Calu3 (cell line): ENCODE measurements around the gene CXCL12. TPM values are rescaled to one million over a fixed set of nuclear protein-coding genes. Genes with fewer than 3 reads are reported as not detected.
A peak's percentile ranks its signal among the peaks of the same experiment; 100 is the strongest.

Experiments
- BruUV-seq: library from RNA; stranded (reverse); fragments of 400-500 nt; replicated peaks from 2 replicates; lab custom pipeline; 2021; lab: Mats Ljungman, UMichigan
- CTCF ChIA-PET: fragments of 300-600 bp; sonication (Branson Sonifier 250); formaldehyde crosslinking; loops from one replicate; lab custom pipeline; 2022; ENCODE audit warnings: antibody characterized with exemption; lab: Charles Lee
- DNase-seq: peaks from one replicate; pipeline ENCODE4 v3.0.0; 2022
- H3K27ac Mint-ChIP-seq: one replicate; pipeline ENCODE4 v1.8.0; 2022; ENCODE audit warnings: mixed read lengths; ENCODE audit not compliant: unreplicated experiment
- H3K27me3 Mint-ChIP-seq: one replicate; pipeline ENCODE4 v1.8.0; 2022; ENCODE audit warnings: mixed read lengths; ENCODE audit not compliant: unreplicated experiment
- H3K36me3 Mint-ChIP-seq: one replicate; pipeline ENCODE4 v1.8.0; 2022; ENCODE audit warnings: mild to moderate bottlenecking, moderate library complexity, mixed read lengths; ENCODE audit not compliant: insufficient read depth, unreplicated experiment
- H3K4me1 Mint-ChIP-seq: one replicate; pipeline ENCODE4 v1.8.0; 2022; ENCODE audit warnings: mild to moderate bottlenecking, low read depth, mixed read lengths; ENCODE audit not compliant: unreplicated experiment
- H3K4me3 Mint-ChIP-seq: one replicate; pipeline ENCODE4 v1.8.0; 2022; ENCODE audit warnings: mild to moderate bottlenecking, low read depth, moderate library complexity, mixed read lengths; ENCODE audit not compliant: unreplicated experiment
- H3K9me3 Mint-ChIP-seq: one replicate; pipeline ENCODE4 v1.8.0; 2022; ENCODE audit warnings: low read depth, mixed read lengths; ENCODE audit not compliant: unreplicated experiment
- intact Hi-C: fragments of 100-400 bp; cut with micrococcal nuclease; formaldehyde crosslinking; loops from one replicate; pipeline ENCODE4 v1.10.0; 2022; ENCODE audit not compliant: unreplicated experiment
- total RNA-seq: library from RNA; stranded (reverse); gene quantifications from 2 replicates; pipeline ENCODE4 v1.2.3, GENCODE V29; 2022
- TF ChIP-seq, protein P1 (sequence below): fragments of 200-600 bp; IDR thresholded peaks from one replicate; pipeline ENCODE4 v1.8.0; 2022; ENCODE audit warnings: antibody characterized with exemption; ENCODE audit not compliant: unreplicated experiment

CXCL12 gene
- total RNA-seq, 1 experiment from 2014 or later = not detected

GRCh38 chr10:44387853-44388251 is 3.0 kb upstream of the CXCL12 start:
- CTCF ChIA-PET = interaction anchor here (1.8 kb wide), 1 partner anchor 9 kb away, joined by 4 read pairs; no protein-coding TSS in a partner anchor
- no peaks in the 10 kb centered on the region for H3K9me3 Mint-ChIP-seq
- TF ChIP-seq, protein P1, sequence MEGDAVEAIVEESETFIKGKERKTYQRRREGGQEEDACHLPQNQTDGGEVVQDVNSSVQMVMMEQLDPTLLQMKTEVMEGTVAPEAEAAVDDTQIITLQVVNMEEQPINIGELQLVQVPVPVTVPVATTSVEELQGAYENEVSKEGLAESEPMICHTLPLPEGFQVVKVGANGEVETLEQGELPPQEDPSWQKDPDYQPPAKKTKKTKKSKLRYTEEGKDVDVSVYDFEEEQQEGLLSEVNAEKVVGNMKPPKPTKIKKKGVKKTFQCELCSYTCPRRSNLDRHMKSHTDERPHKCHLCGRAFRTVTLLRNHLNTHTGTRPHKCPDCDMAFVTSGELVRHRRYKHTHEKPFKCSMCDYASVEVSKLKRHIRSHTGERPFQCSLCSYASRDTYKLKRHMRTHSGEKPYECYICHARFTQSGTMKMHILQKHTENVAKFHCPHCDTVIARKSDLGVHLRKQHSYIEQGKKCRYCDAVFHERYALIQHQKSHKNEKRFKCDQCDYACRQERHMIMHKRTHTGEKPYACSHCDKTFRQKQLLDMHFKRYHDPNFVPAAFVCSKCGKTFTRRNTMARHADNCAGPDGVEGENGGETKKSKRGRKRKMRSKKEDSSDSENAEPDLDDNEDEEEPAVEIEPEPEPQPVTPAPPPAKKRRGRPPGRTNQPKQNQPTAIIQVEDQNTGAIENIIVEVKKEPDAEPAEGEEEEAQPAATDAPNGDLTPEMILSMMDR = no peak
- no peak overlapping the region for H3K27ac Mint-ChIP-seq
- BruUV-seq = no TSS peak
- H3K4me1 Mint-ChIP-seq = no peaks in the 10 kb centered on the region
- no peak for DNase-seq
- H3K4me3 Mint-ChIP-seq = no peak overlapping the region
- H3K27me3 Mint-ChIP-seq = peaks cover 56% of the 10 kb centered on the region
- H3K36me3 Mint-ChIP-seq = no peaks in the 10 kb centered on the region
- intact Hi-C loops = loop anchor here (2.0 to 10.0 kb wide), 3 partner anchors 73 to 717 kb away; no protein-coding TSS in a partner anchor

DNA sequence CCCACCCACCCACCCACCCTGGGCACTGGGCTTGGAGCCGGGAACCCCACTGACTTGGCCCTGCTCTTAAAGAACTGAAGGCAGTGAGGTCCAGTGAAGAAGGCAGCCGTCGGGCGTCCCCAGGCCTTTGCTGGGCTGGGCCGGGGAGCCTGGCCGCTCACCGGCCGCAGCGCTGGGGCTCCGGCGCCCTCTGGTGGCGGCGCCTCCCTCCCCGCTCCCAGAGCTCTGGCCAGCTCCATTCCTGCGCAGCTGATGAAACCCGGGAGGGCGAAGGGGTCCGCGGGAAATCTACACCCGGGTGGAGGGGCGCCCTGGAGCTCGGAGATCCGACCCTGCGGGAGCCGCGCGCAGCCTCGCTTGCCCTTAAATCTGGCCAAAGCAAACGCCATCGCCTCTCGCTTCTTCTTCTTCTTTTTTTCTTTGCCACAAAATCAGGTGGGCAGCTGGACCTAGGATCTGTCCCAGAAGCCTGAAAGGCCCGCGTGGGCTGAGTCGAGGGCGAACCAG is 1.7 kb upstream of the CXCL12 start:
- no TSS peak for BruUV-seq
- H3K27me3 Mint-ChIP-seq = peaks cover 48% of the 10 kb centered on the region
- no peak overlapping the region for H3K4me3 Mint-ChIP-seq
- intact Hi-C loops = loop anchor here (2.0 to 10.0 kb wide), 3 partner anchors 72 to 716 kb away; no protein-coding TSS in a partner anchor
- no peaks in the 10 kb centered on the region for H3K36me3 Mint-ChIP-seq
- TF ChIP-seq, protein P1 = peak; percentile 58
- peak; percentile 73 for DNase-seq
- no peaks in the 10 kb centered on the region for H3K9me3 Mint-ChIP-seq
- CTCF ChIA-PET = interaction anchor here (0.6 to 1.8 kb wide), 6 partner anchors 10 to 717 kb away, joined by 3 to 5 read pairs (median 4); no protein-coding TSS in a partner anchor
- H3K27ac Mint-ChIP-seq = no peak overlapping the region
- H3K4me1 Mint-ChIP-seq = no peaks in the 10 kb centered on the region

DNA sequence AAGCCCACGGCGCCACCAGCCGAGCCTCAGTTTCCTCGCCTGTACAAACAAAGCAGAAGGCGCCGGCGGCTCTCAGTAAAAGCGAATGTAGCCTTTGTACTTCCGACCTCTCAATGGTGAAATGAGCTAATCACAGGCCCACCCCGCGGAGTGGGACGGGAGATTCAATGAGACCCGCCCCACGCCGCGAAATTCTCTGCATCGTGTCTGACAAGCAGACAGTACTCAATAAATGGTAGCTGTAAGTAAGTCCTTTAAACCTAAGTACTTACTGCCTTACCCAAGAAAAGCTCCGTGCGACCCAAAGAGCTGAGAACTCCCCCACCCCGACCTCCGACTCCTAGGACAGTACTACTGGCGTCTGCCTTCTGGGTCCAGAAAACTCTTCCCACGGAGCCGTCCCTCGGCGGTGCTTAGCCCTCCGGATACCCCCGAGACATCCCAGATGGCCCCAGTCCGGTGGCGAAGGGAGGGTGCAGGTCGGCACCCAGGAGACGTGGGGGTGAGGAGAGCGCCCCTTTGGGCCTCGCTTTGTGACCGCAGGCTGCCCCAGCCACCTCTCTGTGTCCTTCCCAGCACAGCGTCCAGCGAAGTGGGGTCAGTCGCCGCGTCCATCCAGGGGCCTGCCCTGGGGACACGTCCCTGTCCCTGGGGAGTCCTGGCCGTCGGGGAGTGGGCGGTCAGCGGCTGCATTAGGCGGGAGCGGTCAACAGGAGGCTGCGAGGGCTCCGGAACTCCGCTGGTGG is 972 bp upstream of the CXCL12 start:
- no peaks in the 10 kb centered on the region for H3K4me1 Mint-ChIP-seq
- no peak for DNase-seq
- H3K27ac Mint-ChIP-seq = no peak overlapping the region
- intact Hi-C loops = loop anchor here (2.0 to 10.0 kb wide), 3 partner anchors 71 to 715 kb away; no protein-coding TSS in a partner anchor
- H3K4me3 Mint-ChIP-seq = peak overlapping the region; percentile 39
- peaks cover 41% of the 10 kb centered on the region for H3K27me3 Mint-ChIP-seq
- BruUV-seq = no TSS peak
- TF ChIP-seq, protein P1 = no peak
- CTCF ChIA-PET = interaction anchor here (0.6 to 1.8 kb wide), 5 partner anchors 11 to 716 kb away, joined by 3 to 5 read pairs (median 4); no protein-coding TSS in a partner anchor
- H3K9me3 Mint-ChIP-seq = no peaks in the 10 kb centered on the region
- no peaks in the 10 kb centered on the region for H3K36me3 Mint-ChIP-seq

- H3K36me3 Mint-ChIP-seq = no peaks in the 10 kb centered on the region
- BruUV-seq = no TSS peak
- DNase-seq = no peak
- CTCF ChIA-PET = no interaction called here
- H3K9me3 Mint-ChIP-seq = no peaks in the 10 kb centered on the region
- intact Hi-C loops = loop anchor here (10.0 kb wide), 1 partner anchor 70 kb away; no protein-coding TSS in a partner anchor
- no peaks in the 10 kb centered on the region for H3K4me1 Mint-ChIP-seq
- no peak overlapping the region for H3K4me3 Mint-ChIP-seq
- TF ChIP-seq, protein P1 = no peak
- no peak overlapping the region for H3K27ac Mint-ChIP-seq
- peaks cover 36% of the 10 kb centered on the region for H3K27me3 Mint-ChIP-seq
These were observed 284 bp downstream of the CXCL12 start for GRCh38 chr10:44384601-44385025.
